Smooth muscle cell (in vitro differentiated cells): ENCODE measurements around the gene FOXM1. TPM values are rescaled to one million over a fixed set of nuclear protein-coding genes. Genes with fewer than 3 reads are reported as not detected.

Experiments used
- DNase-seq: peaks from one replicate; lab custom pipeline; 2025; ENCODE audit not compliant: unreplicated experiment; lab: John Stamatoyannopoulos, UW
- H2AFZ ChIP-seq: fragments of 200-600 bp; sonication (generic); 2 replicates; pipeline ENCODE4 v1.6.0; 2016; ENCODE audit warnings: antibody characterized with exemption, low read depth, mild to moderate bottlenecking
- H3F3A ChIP-seq: fragments of 200-600 bp; sonication (generic); 2 replicates; pipeline ENCODE4 v1.6.0; 2017; ENCODE audit warnings: antibody characterized with exemption, low read depth
- H3K27ac ChIP-seq: fragments of 200-600 bp; sonication (generic); 2 replicates; pipeline ENCODE4 v1.5.1; 2016; ENCODE audit warnings: low read depth, mild to moderate bottlenecking
- H3K27me3 ChIP-seq: fragments of 200-600 bp; sonication (generic); 2 replicates; pipeline ENCODE4 v1.6.1; 2016; ENCODE audit warnings: low read depth, mild to moderate bottlenecking
- H3K36me3 ChIP-seq: fragments of 200-600 bp; sonication (generic); 2 replicates; pipeline ENCODE4 v1.5.1; 2016; ENCODE audit warnings: low read depth
- H3K4me1 ChIP-seq: fragments of 200-600 bp; sonication (generic); 2 replicates; pipeline ENCODE4 v1.5.1; 2016; ENCODE audit warnings: low read depth
- H3K4me2 ChIP-seq: fragments of 200-600 bp; sonication (generic); 2 replicates; pipeline ENCODE4 v1.6.0; 2016; ENCODE audit warnings: mild to moderate bottlenecking
- H3K4me3 ChIP-seq: fragments of 200-600 bp; sonication (generic); 2 replicates; pipeline ENCODE4 v1.5.1; 2016; ENCODE audit warnings: mild to moderate bottlenecking
- H3K79me2 ChIP-seq: fragments of 200-600 bp; sonication (generic); 2 replicates; pipeline ENCODE4 v1.6.0; 2016; ENCODE audit warnings: low read depth, mild to moderate bottlenecking
- H3K9ac ChIP-seq: fragments of 200-600 bp; sonication (generic); 2 replicates; pipeline ENCODE4 v1.6.0; 2016; ENCODE audit warnings: low read depth
- H3K9me3 ChIP-seq: fragments of 200-600 bp; sonication (generic); replicated peaks from 2 replicates; pipeline ENCODE4 v1.5.1; 2016; ENCODE audit warnings: low read depth
- H4K20me1 ChIP-seq: fragments of 200-600 bp; sonication (generic); 2 replicates; pipeline ENCODE4 v1.6.0; 2016; ENCODE audit warnings: low read depth
- WGBS: methylation state at CpG from one replicate; pipeline ENCODE4 v1.1.7; 2016; ENCODE audit warnings: low lambda C conversion rate; 5-methylcytosine and 5-hydroxymethylcytosine counted together
- polyA plus RNA-seq: library from polyadenylated mRNA; unstranded; fragments of >200 nt; fragmentation: Nextera tagmentation; extraction: Ambion mirVana; gene quantifications from 2 replicates; pipeline ENCODE4 v1.2.1, GENCODE V29; 2016
- total RNA-seq: library from RNA; depleted of rRNA; stranded (reverse); fragments of >200 nt; gene quantifications from 2 replicates; pipeline ENCODE4 v1.2.3, GENCODE V29; 2014
- TF ChIP-seq, protein P1 (sequence below): fragments of 200-600 bp; sonication (generic); IDR thresholded peaks from 2 replicates; pipeline ENCODE4 v1.5.1; 2017; ENCODE audit warnings: borderline replicate concordance, mild to moderate bottlenecking, antibody characterized with exemption; ENCODE audit not compliant: insufficient read depth, poor library complexity, severe bottlenecking

FOXM1 gene
- total and polyA plus RNA-seq, 2 experiments from 2014 or later, result 3.7 to 8.1 TPM

DNA sequence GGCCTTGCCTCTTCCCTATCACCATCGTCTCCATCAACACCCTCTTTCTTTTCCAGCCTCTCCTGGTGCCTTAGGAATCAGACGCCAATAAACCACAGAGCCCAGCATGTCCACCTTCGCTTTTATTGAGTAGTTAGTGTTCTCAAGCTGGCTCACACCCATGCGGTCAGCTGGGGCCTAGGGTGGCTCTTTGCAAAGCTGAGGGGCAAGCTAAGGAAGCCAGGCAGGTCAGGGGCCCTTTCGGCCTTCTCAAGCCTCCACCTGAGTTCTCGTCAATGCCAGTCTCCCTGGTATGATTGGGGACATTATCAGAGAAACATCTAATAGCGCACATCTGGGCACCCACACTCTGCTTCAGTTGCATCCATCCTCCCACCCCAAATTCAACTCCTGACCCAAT, 19.4 kb downstream of the FOXM1 start:
- TF ChIP-seq, protein P1, sequence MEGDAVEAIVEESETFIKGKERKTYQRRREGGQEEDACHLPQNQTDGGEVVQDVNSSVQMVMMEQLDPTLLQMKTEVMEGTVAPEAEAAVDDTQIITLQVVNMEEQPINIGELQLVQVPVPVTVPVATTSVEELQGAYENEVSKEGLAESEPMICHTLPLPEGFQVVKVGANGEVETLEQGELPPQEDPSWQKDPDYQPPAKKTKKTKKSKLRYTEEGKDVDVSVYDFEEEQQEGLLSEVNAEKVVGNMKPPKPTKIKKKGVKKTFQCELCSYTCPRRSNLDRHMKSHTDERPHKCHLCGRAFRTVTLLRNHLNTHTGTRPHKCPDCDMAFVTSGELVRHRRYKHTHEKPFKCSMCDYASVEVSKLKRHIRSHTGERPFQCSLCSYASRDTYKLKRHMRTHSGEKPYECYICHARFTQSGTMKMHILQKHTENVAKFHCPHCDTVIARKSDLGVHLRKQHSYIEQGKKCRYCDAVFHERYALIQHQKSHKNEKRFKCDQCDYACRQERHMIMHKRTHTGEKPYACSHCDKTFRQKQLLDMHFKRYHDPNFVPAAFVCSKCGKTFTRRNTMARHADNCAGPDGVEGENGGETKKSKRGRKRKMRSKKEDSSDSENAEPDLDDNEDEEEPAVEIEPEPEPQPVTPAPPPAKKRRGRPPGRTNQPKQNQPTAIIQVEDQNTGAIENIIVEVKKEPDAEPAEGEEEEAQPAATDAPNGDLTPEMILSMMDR, result no peak
- H3K79me2 ChIP-seq, result no peaks in the 10 kb centered on the region
- no peak overlapping the region for H3K4me3 ChIP-seq
- H3K4me2 ChIP-seq, result no peak overlapping the region
- H3K36me3 ChIP-seq, result no peaks in the 10 kb centered on the region
- no peaks in the 10 kb centered on the region for H3K27me3 ChIP-seq
- H3K9me3 ChIP-seq, result no peaks in the 10 kb centered on the region
- peaks cover 4% of the 10 kb centered on the region for H3K4me1 ChIP-seq
- DNase-seq, result no peak
- H4K20me1 ChIP-seq, result no peaks in the 10 kb centered on the region
- H3K27ac ChIP-seq, result no peak overlapping the region
- 95% methylated on average over 7 of the region's 7 CpGs for WGBS
- H3F3A ChIP-seq, result no peaks in the 10 kb centered on the region
- no peak overlapping the region for H2AFZ ChIP-seq
- H3K9ac ChIP-seq, result no peak overlapping the region

DNA sequence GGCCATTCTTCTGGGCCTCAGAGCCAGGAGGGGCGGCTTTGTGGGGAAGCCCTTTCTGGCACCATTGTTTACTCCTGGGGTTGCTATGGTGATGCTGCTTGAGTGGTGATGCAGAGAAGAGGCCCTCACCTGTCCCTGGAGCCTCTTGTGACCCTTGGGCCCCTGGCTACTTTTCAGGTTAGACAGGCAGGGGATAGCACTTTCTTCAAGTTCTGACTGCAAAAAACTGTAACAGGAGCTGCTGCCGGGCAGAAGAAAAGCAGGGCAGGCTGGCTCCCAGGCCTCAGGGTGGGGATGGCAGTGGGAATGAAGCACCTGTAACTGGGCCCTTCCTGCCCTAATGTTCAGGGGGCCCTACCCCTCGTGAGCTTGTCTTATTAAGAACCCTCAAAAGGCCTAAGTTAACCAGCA, 19.9 kb downstream of the FOXM1 start, which contains the start of gene TEX52:
Gene TEX52 (minus strand): TSS at position 19 of the 411 bp plus-strand sequence. CDS start 13 bp downstream, at position 6.
- Histone ChIP-seq H3K4me2 (no peak within 1 kb of the TSS), H2AFZ (no peak within 1 kb of the TSS), H3K27me3 (no peaks in the 10 kb centered on the region), H3K9me3 (no peaks in the 10 kb centered on the region), H4K20me1 (no peaks in the 10 kb centered on the region), H3K9ac (no peak within 1 kb of the TSS), H3K36me3 (no peaks in the 10 kb centered on the region), H3K79me2 (no peaks in the 10 kb centered on the region), H3F3A (no peaks in the 10 kb centered on the region), H3K4me1 (peaks cover 4% of the 10 kb centered on the region), H3K4me3 (no peak within 1 kb of the TSS), H3K27ac (no peak within 1 kb of the TSS)
- 90% methylated on average over 3 of the region's 3 CpGs for WGBS
- TF ChIP-seq, protein P1, result no peak
- DNase-seq, result no peak

DNA sequence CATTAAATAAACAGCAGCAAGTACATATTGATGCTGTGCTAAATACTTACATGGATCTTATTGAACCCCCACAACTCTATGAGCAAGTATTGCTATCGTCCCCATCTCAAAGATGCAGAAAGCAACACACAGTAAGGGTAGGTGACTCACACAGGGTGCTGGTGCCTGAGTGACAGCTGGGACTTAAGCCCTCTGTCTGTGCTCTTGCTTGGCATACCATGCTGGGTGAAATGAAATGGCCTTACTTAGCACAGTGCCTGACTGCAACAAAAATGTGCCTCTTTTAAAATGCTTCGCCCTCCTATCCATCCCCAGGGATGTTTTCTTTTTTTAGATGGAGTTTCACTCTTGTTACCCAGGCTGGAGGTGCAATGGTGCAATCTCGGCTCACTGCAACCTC, 20.9 kb downstream of the FOXM1 start:
- DNase-seq, result no peak
- no peaks in the 10 kb centered on the region for H3K36me3 ChIP-seq
- no peaks in the 10 kb centered on the region for H3K9me3 ChIP-seq
- no peaks in the 10 kb centered on the region for H4K20me1 ChIP-seq
- 88% methylated on average over 3 of the region's 3 CpGs for WGBS
- H3F3A ChIP-seq, result no peaks in the 10 kb centered on the region
- H3K4me1 ChIP-seq, result peaks cover 4% of the 10 kb centered on the region
- no peak overlapping the region for H3K4me3 ChIP-seq
- no peak overlapping the region for H3K27ac ChIP-seq
- no peak overlapping the region for H3K4me2 ChIP-seq
- no peaks in the 10 kb centered on the region for H3K79me2 ChIP-seq
- no peak overlapping the region for H3K9ac ChIP-seq
- H2AFZ ChIP-seq, result no peak overlapping the region
- no peaks in the 10 kb centered on the region for H3K27me3 ChIP-seq
- TF ChIP-seq, protein P1, result no peak

DNA sequence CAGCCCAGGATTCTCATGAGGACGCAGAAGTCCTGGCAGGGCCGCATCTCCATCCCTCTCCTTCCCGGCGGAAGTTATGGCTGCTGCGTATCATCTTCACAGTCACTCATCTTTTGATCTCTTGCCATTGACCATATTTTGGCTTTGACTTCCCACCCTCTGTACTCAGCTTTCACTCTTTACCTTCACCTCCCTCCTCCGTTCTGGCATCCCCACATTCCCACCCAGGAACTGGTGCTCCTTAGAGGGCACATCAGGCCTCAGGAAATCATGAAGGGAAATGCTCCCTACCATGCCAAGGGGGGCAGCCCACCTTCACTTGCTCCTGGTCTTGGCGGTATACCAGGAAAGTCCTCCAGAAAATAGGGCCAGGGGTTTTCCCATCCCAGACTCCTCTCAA, 21.4 kb downstream of the FOXM1 start:
- Histone ChIP-seq H4K20me1 (no peaks in the 10 kb centered on the region), H3K4me3 (no peak overlapping the region), H3K27ac (no peak overlapping the region), H3K36me3 (no peaks in the 10 kb centered on the region), H3F3A (no peaks in the 10 kb centered on the region), H3K4me2 (no peak overlapping the region), H3K27me3 (no peaks in the 10 kb centered on the region), H3K9me3 (no peaks in the 10 kb centered on the region), H2AFZ (no peak overlapping the region), H3K79me2 (no peaks in the 10 kb centered on the region), H3K4me1 (peaks cover 4% of the 10 kb centered on the region), H3K9ac (no peak overlapping the region)
- no peak for DNase-seq
- WGBS, result 96% methylated on average over 7 of the region's 7 CpGs
- TF ChIP-seq, protein P1, result no peak
